Trophoblast cell (in vitro differentiated cells and primary cell): ENCODE measurements around the gene THOC7.

ENCODE experiments used
- DNase-seq, 2 donors: peaks; one replicate each; pipeline ENCODE4 v3.0.0-alpha.2; 2016
- H2AFZ ChIP-seq: 2 replicates; pipeline ENCODE4 v1.6.1; 2013; ENCODE audit warnings: low read length, moderate library complexity, mild to moderate bottlenecking; ENCODE audit not compliant: insufficient read depth, poor library complexity
- H2AK5ac ChIP-seq: 2 replicates; pipeline ENCODE4 v1.6.1; 2013; ENCODE audit warnings: mild to moderate bottlenecking, low read length
- H2BK120ac ChIP-seq: 2 replicates; pipeline ENCODE4 v1.6.1; 2013; ENCODE audit warnings: low read length, mild to moderate bottlenecking, moderate library complexity; ENCODE audit not compliant: insufficient read depth, poor library complexity
- H2BK12ac ChIP-seq: 2 replicates; pipeline ENCODE4 v1.6.1; 2013; ENCODE audit warnings: mild to moderate bottlenecking, low read length, moderate library complexity
- H2BK5ac ChIP-seq: 2 replicates; pipeline ENCODE4 v1.6.1; 2013; ENCODE audit warnings: low read length, low read depth, moderate library complexity, mild to moderate bottlenecking; ENCODE audit not compliant: poor library complexity
- H3K14ac ChIP-seq: 2 replicates; pipeline ENCODE4 v1.6.1; 2013; ENCODE audit warnings: mild to moderate bottlenecking, low read length
- H3K18ac ChIP-seq: 2 replicates; pipeline ENCODE4 v1.6.1; 2013; ENCODE audit warnings: mild to moderate bottlenecking, low read length
- H3K23ac ChIP-seq: 2 replicates; pipeline ENCODE4 v1.6.1; 2013; ENCODE audit warnings: low read length
- H3K27ac ChIP-seq: 2 replicates; pipeline ENCODE4 v1.5.1; 2013; ENCODE audit warnings: low read depth, mild to moderate bottlenecking, inconsistent platforms, low read length, moderate library complexity
- H3K27me3 ChIP-seq: 2 replicates; pipeline ENCODE4 v1.6.1; 2013; ENCODE audit warnings: inconsistent platforms, mild to moderate bottlenecking, low read length, moderate library complexity; ENCODE audit not compliant: insufficient read depth
- H3K36me3 ChIP-seq, 2 experiments: 1 replicate in 1 of 2; 2 replicates in 1 of 2; pipeline ENCODE4 v1.6.1; 2013; ENCODE audit warnings: low read length in 2 of 2, mild to moderate bottlenecking in 2 of 2, moderate library complexity in 1 of 2; ENCODE audit not compliant: insufficient read depth in 2 of 2, control insufficient read depth in 1 of 2
- H3K4ac ChIP-seq: 2 replicates; pipeline ENCODE4 v1.6.1; 2013; ENCODE audit warnings: low read depth, mild to moderate bottlenecking, low read length, moderate library complexity
- H3K4me1 ChIP-seq, 2 experiments: 1 replicate in 1 of 2; 2 replicates in 1 of 2; pipeline ENCODE4 v1.6.1; 2013; ENCODE audit warnings: low read length in 2 of 2, mild to moderate bottlenecking in 2 of 2, moderate library complexity in 1 of 2; ENCODE audit not compliant: insufficient read depth in 2 of 2, control insufficient read depth in 1 of 2
- H3K4me2 ChIP-seq: 2 replicates; pipeline ENCODE4 v1.6.1; 2013; ENCODE audit warnings: inconsistent platforms, mild to moderate bottlenecking, low read length, moderate library complexity
- H3K4me3 ChIP-seq: 2 replicates; pipeline ENCODE4 v1.5.1; 2013; ENCODE audit warnings: mild to moderate bottlenecking, low read depth, low read length, inconsistent platforms
- H3K79me1 ChIP-seq: one replicate; pipeline ENCODE4 v1.6.1; 2013; ENCODE audit warnings: low read length
- H3K79me2 ChIP-seq: 2 replicates; pipeline ENCODE4 v1.6.1; 2013; ENCODE audit warnings: low read length, mild to moderate bottlenecking; ENCODE audit not compliant: control insufficient read depth, insufficient read depth, poor library complexity
- H3K9ac ChIP-seq: 2 replicates; pipeline ENCODE4 v1.6.1; 2013; ENCODE audit warnings: mild to moderate bottlenecking, low read length
- H3K9me3 ChIP-seq: 2 replicates; pipeline ENCODE4 v1.6.1; 2013; ENCODE audit warnings: low read depth, mild to moderate bottlenecking, control low read depth, inconsistent platforms, low read length; ENCODE audit not compliant: insufficient read depth
- H4K12ac ChIP-seq: 2 replicates; pipeline ENCODE4 v1.6.1; 2013; ENCODE audit warnings: low read depth, mild to moderate bottlenecking, low read length, moderate library complexity
- H4K8ac ChIP-seq: 2 replicates; pipeline ENCODE4 v1.6.1; 2013; ENCODE audit warnings: low read depth, mild to moderate bottlenecking, low read length, moderate library complexity
- H4K91ac ChIP-seq: one replicate; pipeline ENCODE4 v1.6.1; 2013; ENCODE audit warnings: low read depth, mild to moderate bottlenecking, low read length, moderate library complexity
- WGBS: extraction: QIAGEN DNeasy Blood & Tissue Kit; methylation state at CpG from one replicate; pipeline ENCODE4 v1.1.7; 2013; ENCODE audit warnings: missing lambda C conversion rate; ENCODE audit not compliant: insufficient read length, insufficient coverage; ENCODE audit errors: extremely low coverage; 5-methylcytosine and 5-hydroxymethylcytosine counted together

The THOC7 gene

GRCh38 chr3:63814237-63814636 is 49.4 kb downstream of the THOC7 start:
- Histone ChIP-seq H3K4me1 (no peaks in the 10 kb centered on the region), H2AFZ (no peak overlapping the region), H4K12ac (no peak overlapping the region), H2AK5ac (no peak overlapping the region), H3K14ac (no peak overlapping the region), H3K18ac (no peak overlapping the region), H4K8ac (no peak overlapping the region), H4K91ac (no peak overlapping the region), H3K23ac (no peak overlapping the region), H2BK120ac (no peak overlapping the region), H3K4me3 (no peak overlapping the region), H3K79me1 (no peaks in the 10 kb centered on the region), H3K9me3 (no peaks in the 10 kb centered on the region), H3K27ac (no peak overlapping the region), H3K27me3 (no peaks in the 10 kb centered on the region), H3K4me2 (no peak overlapping the region), H3K9ac (no peak overlapping the region), H3K4ac (no peak overlapping the region), H3K36me3 (no peaks in the 10 kb centered on the region), H3K79me2 (no peaks in the 10 kb centered on the region), H2BK12ac (no peak overlapping the region), H2BK5ac (no peak overlapping the region)
- peak in 1 of 2 donors; percentile 2 for DNase-seq
- no CpG with 5 or more reads among the region's 3 CpGs for WGBS

DNA sequence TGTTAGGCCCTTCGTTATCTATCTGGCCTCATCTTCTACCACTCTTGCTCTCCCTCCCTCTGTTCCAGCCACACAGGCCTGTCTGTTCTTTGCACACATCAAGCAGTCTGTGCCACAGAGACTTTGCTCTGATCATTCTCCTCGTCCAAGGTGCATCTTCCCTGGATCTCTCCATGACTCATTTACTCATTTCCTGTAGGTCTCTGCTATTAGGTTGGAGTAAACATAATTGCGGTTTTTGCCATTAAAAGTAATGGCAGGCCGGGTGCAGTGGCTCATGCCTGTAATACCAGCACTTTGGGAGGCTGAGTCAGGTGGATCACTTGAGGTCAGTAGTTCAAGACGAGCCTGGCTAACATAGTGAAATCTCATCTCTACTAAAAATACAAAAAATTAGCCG is 54.0 kb downstream of the THOC7 start:
- Histone ChIP-seq H3K27me3 (no peaks in the 10 kb centered on the region), H2BK120ac (no peak overlapping the region), H3K79me2 (no peaks in the 10 kb centered on the region), H3K23ac (no peak overlapping the region), H2AK5ac (no peak overlapping the region), H3K4ac (no peak overlapping the region), H3K79me1 (no peaks in the 10 kb centered on the region), H2AFZ (no peak overlapping the region), H3K27ac (no peak overlapping the region), H2BK12ac (no peak overlapping the region), H3K9ac (no peak overlapping the region), H3K9me3 (peaks cover 4% of the 10 kb centered on the region), H4K8ac (no peak overlapping the region), H3K4me3 (no peak overlapping the region), H3K4me1 (no peaks in the 10 kb centered on the region), H3K4me2 (no peak overlapping the region), H4K91ac (no peak overlapping the region), H3K36me3 (no peaks in the 10 kb centered on the region), H2BK5ac (no peak overlapping the region), H3K18ac (no peak overlapping the region), H3K14ac (no peak overlapping the region), H4K12ac (no peak overlapping the region)
- DNase-seq, result peak; percentile 54 to 60
- WGBS, result no CpG with 5 or more reads among the region's 6 CpGs

GRCh38 chr3:63808633-63809032 is 55.0 kb downstream of the THOC7 start:
- H4K12ac ChIP-seq, result no peak overlapping the region
- no peak overlapping the region for H3K4ac ChIP-seq
- no peak overlapping the region for H3K14ac ChIP-seq
- no peak overlapping the region for H2BK12ac ChIP-seq
- H2BK120ac ChIP-seq, result no peak overlapping the region
- no peak overlapping the region for H3K18ac ChIP-seq
- H3K9ac ChIP-seq, result no peak overlapping the region
- no peak overlapping the region for H2AFZ ChIP-seq
- H3K79me2 ChIP-seq, result no peaks in the 10 kb centered on the region
- no peaks in the 10 kb centered on the region for H3K79me1 ChIP-seq
- H3K23ac ChIP-seq, result no peak overlapping the region
- peaks cover 4% of the 10 kb centered on the region for H3K9me3 ChIP-seq
- no CpG with 5 or more reads among the region's 3 CpGs for WGBS
- no peak overlapping the region for H2BK5ac ChIP-seq
- no peak overlapping the region for H3K27ac ChIP-seq
- no peaks in the 10 kb centered on the region for H3K27me3 ChIP-seq
- no peak overlapping the region for H4K8ac ChIP-seq
- H3K4me1 ChIP-seq, result no peaks in the 10 kb centered on the region
- H3K4me2 ChIP-seq, result no peak overlapping the region
- H3K4me3 ChIP-seq, result no peak overlapping the region
- H4K91ac ChIP-seq, result no peak overlapping the region
- peak in 1 of 2 donors; percentile 17 for DNase-seq
- no peak overlapping the region for H2AK5ac ChIP-seq
- H3K36me3 ChIP-seq, result no peaks in the 10 kb centered on the region

DNA sequence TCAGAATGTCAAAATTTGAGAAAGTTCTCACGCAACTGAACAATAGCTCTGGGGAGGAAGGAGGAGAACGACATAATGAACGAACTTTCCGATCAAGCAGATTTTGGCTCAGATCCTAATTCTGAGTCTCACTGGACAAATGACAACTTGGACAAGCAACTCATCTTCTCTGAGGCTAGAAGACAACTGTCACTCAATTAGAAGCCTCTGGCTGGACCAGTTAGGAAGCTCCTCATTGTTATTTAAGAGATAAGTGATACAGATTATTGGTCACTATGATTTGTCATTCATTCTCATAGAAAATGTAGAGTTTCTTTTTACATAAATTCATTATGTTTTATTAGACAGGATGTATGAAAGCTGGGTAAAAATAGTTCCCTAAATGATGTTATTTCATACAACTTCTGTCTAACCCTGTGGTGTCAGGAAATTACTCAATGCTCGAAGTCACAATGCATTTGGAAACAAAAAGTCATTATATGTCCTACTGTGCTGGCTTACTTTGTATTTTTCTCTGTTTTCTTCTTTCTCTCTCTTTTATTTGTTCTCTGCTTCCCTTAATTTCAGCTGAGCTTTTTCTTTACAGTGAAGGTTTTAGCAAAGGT is 55.5 kb downstream of the THOC7 start:
- H3K14ac ChIP-seq, result no peak overlapping the region
- H2BK5ac ChIP-seq, result no peak overlapping the region
- H2BK120ac ChIP-seq, result no peak overlapping the region
- H2AK5ac ChIP-seq, result no peak overlapping the region
- no peaks in the 10 kb centered on the region for H3K4me1 ChIP-seq
- H3K36me3 ChIP-seq, result no peaks in the 10 kb centered on the region
- no peaks in the 10 kb centered on the region for H3K79me1 ChIP-seq
- no peaks in the 10 kb centered on the region for H3K79me2 ChIP-seq
- H2AFZ ChIP-seq, result no peak overlapping the region
- H3K18ac ChIP-seq, result no peak overlapping the region
- no peak overlapping the region for H3K4me2 ChIP-seq
- H4K8ac ChIP-seq, result no peak overlapping the region
- no peak overlapping the region for H3K4me3 ChIP-seq
- H4K91ac ChIP-seq, result no peak overlapping the region
- no peak for DNase-seq
- peaks cover 4% of the 10 kb centered on the region for H3K9me3 ChIP-seq
- no peak overlapping the region for H3K23ac ChIP-seq
- no peak overlapping the region for H4K12ac ChIP-seq
- H3K4ac ChIP-seq, result no peak overlapping the region
- H3K27me3 ChIP-seq, result no peaks in the 10 kb centered on the region
- no peak overlapping the region for H3K27ac ChIP-seq
- WGBS, result no CpG with 5 or more reads among the region's 5 CpGs
- H2BK12ac ChIP-seq, result no peak overlapping the region
- no peak overlapping the region for H3K9ac ChIP-seq
